ENCODE data around the gene PLA2G6.

DNA sequence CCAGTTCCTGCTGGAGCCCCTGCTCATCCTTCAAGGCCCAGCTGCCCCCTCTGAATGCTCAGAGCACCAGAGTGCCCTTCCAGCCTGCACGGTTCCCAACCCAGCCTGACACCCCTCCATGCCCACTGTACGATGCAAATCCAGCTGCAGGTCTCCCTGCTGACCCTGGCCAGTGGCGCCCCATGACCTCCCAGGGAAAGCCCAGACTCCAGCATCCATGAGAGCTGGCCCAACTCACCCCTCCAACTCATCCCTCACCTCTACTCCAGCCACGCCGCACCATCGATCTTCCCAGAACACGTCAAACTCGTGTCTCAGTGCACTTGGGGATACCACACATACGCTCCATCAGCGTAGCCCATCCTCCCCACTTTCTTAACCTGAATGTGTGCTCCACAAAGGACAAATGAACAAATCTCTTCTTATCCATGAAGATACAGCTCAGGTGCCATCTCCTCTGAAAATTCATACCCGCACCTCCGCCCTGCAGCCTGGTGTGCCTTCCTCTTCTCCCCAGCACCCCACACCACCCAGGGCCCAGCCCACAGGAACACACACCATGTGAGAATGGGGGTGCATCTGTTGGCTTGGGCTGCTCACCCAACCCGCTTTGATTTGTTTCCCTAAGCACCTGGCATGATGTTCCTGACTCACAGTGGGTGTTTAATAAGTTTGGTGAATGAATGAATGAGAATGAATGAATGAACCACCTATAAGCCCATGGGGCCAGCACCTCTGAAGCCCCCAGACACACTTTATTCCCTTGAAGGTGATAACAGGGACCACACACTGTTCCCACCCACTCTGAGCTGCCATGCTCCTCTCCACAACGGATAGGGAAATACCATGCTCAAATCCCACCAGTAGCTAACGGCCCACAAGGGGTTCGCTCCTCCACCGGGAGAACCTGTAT is 6.2 kb downstream of the PLA2G6 start:
- TF ChIP-seq, protein P1, sequence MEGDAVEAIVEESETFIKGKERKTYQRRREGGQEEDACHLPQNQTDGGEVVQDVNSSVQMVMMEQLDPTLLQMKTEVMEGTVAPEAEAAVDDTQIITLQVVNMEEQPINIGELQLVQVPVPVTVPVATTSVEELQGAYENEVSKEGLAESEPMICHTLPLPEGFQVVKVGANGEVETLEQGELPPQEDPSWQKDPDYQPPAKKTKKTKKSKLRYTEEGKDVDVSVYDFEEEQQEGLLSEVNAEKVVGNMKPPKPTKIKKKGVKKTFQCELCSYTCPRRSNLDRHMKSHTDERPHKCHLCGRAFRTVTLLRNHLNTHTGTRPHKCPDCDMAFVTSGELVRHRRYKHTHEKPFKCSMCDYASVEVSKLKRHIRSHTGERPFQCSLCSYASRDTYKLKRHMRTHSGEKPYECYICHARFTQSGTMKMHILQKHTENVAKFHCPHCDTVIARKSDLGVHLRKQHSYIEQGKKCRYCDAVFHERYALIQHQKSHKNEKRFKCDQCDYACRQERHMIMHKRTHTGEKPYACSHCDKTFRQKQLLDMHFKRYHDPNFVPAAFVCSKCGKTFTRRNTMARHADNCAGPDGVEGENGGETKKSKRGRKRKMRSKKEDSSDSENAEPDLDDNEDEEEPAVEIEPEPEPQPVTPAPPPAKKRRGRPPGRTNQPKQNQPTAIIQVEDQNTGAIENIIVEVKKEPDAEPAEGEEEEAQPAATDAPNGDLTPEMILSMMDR (conservative IDR thresholded peaks at IDR 0.05): no peak
- no peak for TF ChIP-seq EZH2 (IDR thresholded peaks at IDR 0.05; ENCODE audit: low read depth)
